K562 (cell line): ENCODE data around the gene RNASE7. TPM values are rescaled to one million over a fixed set of nuclear protein-coding genes. Genes with fewer than 3 reads are reported as not detected.

Source experiments
- ATAC-seq: fragments of 200-7000 bp; cut with Tn5 transposase; 3 replicates; pipeline ENCODE4 v1.9.1; 2020; ENCODE audit warnings: moderate library complexity
- BruUV-seq: library from RNA; stranded (reverse); fragments of 400-500 nt; replicated peaks from 2 replicates; lab custom pipeline; 2021; lab: Mats Ljungman, UMichigan
- CTCF ChIA-PET: fragments of 300-600 bp; formaldehyde crosslinking; extraction: SDS; loops from one replicate; lab custom pipeline; 2021; ENCODE audit warnings: low intra/inter-chr PET ratio; lab: Yijun Ruan, JAX
- POLR2A ChIA-PET: fragments of 300-600, 350-650 bp; sonication (Branson Sonifier 250); formaldehyde crosslinking; extraction: SDS; loops from one replicate; lab custom pipeline; 2021; ENCODE audit warnings: antibody characterized with exemption, inconsistent platforms; lab: Yijun Ruan, JAX
- DNase-seq, 4 experiments: peaks; one replicate each; pipeline versions ENCODE4 v3.0.0 to v3.0.0-alpha.2; 2011 to 2018; ENCODE audit warnings: low spot score in 3 of 4, mixed read lengths in 3 of 4; ENCODE audit errors: extremely low read depth in 1 of 4
- FAIRE-seq: peaks from 2 replicates; lab custom pipeline; 2011; peaks lifted over from hg19 to GRCh38; lab: Jason Lieb, UNC
- H2AFZ ChIP-seq: 2 replicates; pipeline ENCODE4 v1.6.0; 2011; ENCODE audit warnings: low read depth, low read length, control low read depth, inconsistent platforms
- H3K27ac ChIP-seq: fragments of 200-600 bp; 3 replicates; pipeline ENCODE4 v1.8.0; 2011; ENCODE audit warnings: low read depth, mild to moderate bottlenecking, control low read depth, inconsistent platforms, low read length, moderate library complexity, mixed read lengths; ENCODE audit errors: extremely low read depth
- H3K27me3 ChIP-seq, 2 experiments: fragments of 300-600 bp in 1 of 2; 2 replicates in 1 of 2; 3 replicates in 1 of 2; pipeline versions ENCODE4 v1.6.0 to v1.8.0; 2011; ENCODE audit warnings: inconsistent platforms in 2 of 2, low read length in 2 of 2, mild to moderate bottlenecking in 1 of 2, mixed read lengths in 1 of 2, moderate library complexity in 1 of 2; ENCODE audit not compliant: control insufficient read depth in 2 of 2, insufficient read depth in 2 of 2
- H3K36me3 ChIP-seq: fragments of 300-600 bp; 3 replicates; pipeline ENCODE4 v1.8.0; 2011; ENCODE audit warnings: mild to moderate bottlenecking, low read length, inconsistent platforms; ENCODE audit not compliant: control insufficient read depth, insufficient read depth
- H3K4me1 ChIP-seq, 2 experiments: fragments of 200-600 bp in 1 of 2; replicated peaks in 1 of 2; 2 replicates in 1 of 2; 3 replicates in 1 of 2; pipeline versions ENCODE4 v1.5.1 to v1.8.0; 2011; ENCODE audit warnings: inconsistent platforms in 2 of 2, low read length in 2 of 2, mild to moderate bottlenecking in 1 of 2, mixed read lengths in 1 of 2, moderate library complexity in 1 of 2; ENCODE audit not compliant: control insufficient read depth in 2 of 2, insufficient read depth in 2 of 2
- H3K4me2 ChIP-seq: 2 replicates; pipeline ENCODE4 v1.6.1; 2011; ENCODE audit warnings: low read length, control low read depth, inconsistent platforms, mixed read lengths; ENCODE audit not compliant: insufficient read depth
- H3K4me3 ChIP-seq: fragments of 200-600 bp; sonication (generic), shearing (Covaris generic); 2 replicates; pipeline ENCODE4 v1.5.1; 2016; ENCODE audit warnings: control low read depth, inconsistent platforms
- H3K79me2 ChIP-seq: fragments of 200-600 bp; 3 replicates; pipeline ENCODE4 v1.8.0; 2011; ENCODE audit warnings: low read length, inconsistent platforms; ENCODE audit not compliant: control insufficient read depth, insufficient read depth
- H3K9ac ChIP-seq, 2 experiments: 2 replicates each; pipeline versions ENCODE4 v1.6.0 to v1.6.1; 2011; ENCODE audit warnings: low read depth in 2 of 2, low read length in 2 of 2, control low read depth in 1 of 2, inconsistent platforms in 1 of 2, mild to moderate bottlenecking in 1 of 2, mixed read lengths in 1 of 2; ENCODE audit not compliant: insufficient read depth in 1 of 2
- H3K9me1 ChIP-seq: one replicate; pipeline ENCODE4 v1.6.0; 2011; ENCODE audit warnings: inconsistent platforms, mild to moderate bottlenecking, low read length, moderate library complexity; ENCODE audit not compliant: control insufficient read depth, insufficient read depth
- H3K9me3 ChIP-seq: replicated peaks from 2 replicates; pipeline ENCODE4 v1.5.1; 2011; ENCODE audit warnings: low read depth, low read length, inconsistent platforms; ENCODE audit not compliant: control insufficient read depth, insufficient read depth
- H4K20me1 ChIP-seq: replicated peaks from 2 replicates; pipeline ENCODE4 v1.6.1; 2011; ENCODE audit warnings: low read length, inconsistent platforms, mixed read lengths; ENCODE audit not compliant: control insufficient read depth, insufficient read depth
- ELF4 ChIP-seq: fragments of 450-650 bp; formaldehyde crosslinking; IDR thresholded peaks from 2 replicates; pipeline ENCODE4 v1.4.0; 2022; ENCODE audit warnings: missing genetic modification characterization
- WGBS: fragments of 100-300 bp; shearing (Covaris generic); methylation state at CpG from one replicate; pipeline ENCODE4 v1.1.6; 2016; ENCODE audit warnings: low coverage, mixed read lengths; ENCODE audit not compliant: insufficient coverage; ENCODE audit errors: missing lambda C conversion rate; 5-methylcytosine and 5-hydroxymethylcytosine counted together
- in situ Hi-C: fragments of 300-500 bp; cut with MboI; formaldehyde crosslinking; loops from 4 replicates; pipeline ENCODE4 v1.15.0; 2018; ENCODE audit warnings: inconsistent platforms, mixed read lengths
- intact Hi-C: fragments of 100-400 bp; cut with micrococcal nuclease; formaldehyde crosslinking; loops from 2 replicates; pipeline ENCODE4 v1.14.2; 2022
- polyA plus RNA-seq, 8 experiments: library from polyadenylated mRNA; depleted of rRNA in 4 of 8; stranded (reverse) in 5 of 8; unstranded in 3 of 8; fragments of >200 nt; fragmentation: Nextera tagmentation in 2 of 8; fragmentation: Illumina TruSeq in 1 of 8; extraction: Ambion mirVana in 2 of 8; extraction: Trizol in 1 of 8; gene quantifications; 2 replicates each; pipeline versions ENCODE4 v1.2.1 to v1.2.3, GENCODE V29; 2011 to 2014; ENCODE audit warnings: inconsistent platforms in 1 of 8, missing spikeins in 1 of 8
- total RNA-seq, 7 experiments: library from RNA; depleted of rRNA in 6 of 7; stranded (reverse); fragments of >200 nt in 6 of 7; fragmentation: Illumina TruSeq in 2 of 7; extraction: Trizol in 2 of 7; gene quantifications; 2 replicates each; pipeline versions ENCODE4 v1.2.1 to v1.2.3, GENCODE V29; 2011 to 2021; ENCODE audit warnings: low replicate concordance in 1 of 7
- TF ChIP-seq, protein P1 (sequence below): fragments of 450-650 bp; IDR thresholded peaks from 2 replicates; pipeline ENCODE4 v1.6.1; 2018; ENCODE audit not compliant: partially characterized antibody

Gene RNASE7
- total and polyA plus RNA-seq, 9 of the 15 experiments (the other 6 are each of a cell fraction or from before 2014, with no cell fraction given) = not detected

GRCh38 chr14:21072031-21072473, 29.9 kb downstream of the RNASE7 start:
- Histone ChIP-seq H3K36me3 (no peaks in the 10 kb centered on the region), H3K27ac (no peak overlapping the region), H3K9ac (no peak overlapping the region), H3K4me1 (peaks cover 2 to 41% of the 10 kb centered on the region in 2 experiments; a peak in 3 of 5 replicates), H3K4me3 (no peak overlapping the region), H3K79me2 (no peaks in the 10 kb centered on the region; the same call in 2 of the 3 replicates), H4K20me1 (no peaks in the 10 kb centered on the region), H3K27me3 (no peaks in the 10 kb centered on the region), H3K4me2 (no peak overlapping the region), H3K9me3 (no peaks in the 10 kb centered on the region), H2AFZ (peak overlapping the region; percentile 60; the same call in 1 of the 2 replicates), H3K9me1 (no peaks in the 10 kb centered on the region)
- ChIA-PET POLR2A (interaction anchor here (0.7 to 2.0 kb wide), 4 partner anchors 12 to 24 kb away, joined by 3 to 6 read pairs (median 4); no protein-coding TSS in a partner anchor), CTCF (no interaction called here)
- TF ChIP-seq, protein P1, sequence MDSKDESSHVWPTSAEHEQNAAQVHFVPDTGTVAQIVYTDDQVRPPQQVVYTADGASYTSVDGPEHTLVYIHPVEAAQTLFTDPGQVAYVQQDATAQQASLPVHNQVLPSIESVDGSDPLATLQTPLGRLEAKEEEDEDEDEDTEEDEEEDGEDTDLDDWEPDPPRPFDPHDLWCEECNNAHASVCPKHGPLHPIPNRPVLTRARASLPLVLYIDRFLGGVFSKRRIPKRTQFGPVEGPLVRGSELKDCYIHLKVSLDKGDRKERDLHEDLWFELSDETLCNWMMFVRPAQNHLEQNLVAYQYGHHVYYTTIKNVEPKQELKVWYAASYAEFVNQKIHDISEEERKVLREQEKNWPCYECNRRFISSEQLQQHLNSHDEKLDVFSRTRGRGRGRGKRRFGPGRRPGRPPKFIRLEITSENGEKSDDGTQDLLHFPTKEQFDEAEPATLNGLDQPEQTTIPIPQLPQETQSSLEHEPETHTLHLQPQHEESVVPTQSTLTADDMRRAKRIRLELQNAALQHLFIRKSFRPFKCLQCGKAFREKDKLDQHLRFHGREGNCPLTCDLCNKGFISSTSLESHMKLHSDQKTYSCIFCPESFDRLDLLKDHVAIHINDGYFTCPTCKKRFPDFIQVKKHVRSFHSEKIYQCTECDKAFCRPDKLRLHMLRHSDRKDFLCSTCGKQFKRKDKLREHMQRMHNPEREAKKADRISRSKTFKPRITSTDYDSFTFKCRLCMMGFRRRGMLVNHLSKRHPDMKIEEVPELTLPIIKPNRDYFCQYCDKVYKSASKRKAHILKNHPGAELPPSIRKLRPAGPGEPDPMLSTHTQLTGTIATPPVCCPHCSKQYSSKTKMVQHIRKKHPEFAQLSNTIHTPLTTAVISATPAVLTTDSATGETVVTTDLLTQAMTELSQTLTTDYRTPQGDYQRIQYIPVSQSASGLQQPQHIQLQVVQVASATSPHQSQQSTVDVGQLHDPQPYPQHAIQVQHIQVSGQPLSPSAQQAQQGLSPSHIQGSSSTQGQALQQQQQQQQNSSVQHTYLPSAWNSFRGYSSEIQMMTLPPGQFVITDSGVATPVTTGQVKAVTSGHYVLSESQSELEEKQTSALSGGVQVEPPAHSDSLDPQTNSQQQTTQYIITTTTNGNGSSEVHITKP = peak; percentile 85
- no peak for TF ChIP-seq ELF4
- DNase-seq = peak in 1 of 4 experiments; percentile 24
- TSS peak; percentile 36 for BruUV-seq
- 6% methylated on average over 2 of the region's 4 CpGs for WGBS
- no peak for FAIRE-seq
- ATAC-seq = no peak
- in situ Hi-C loops (no loop called here), intact Hi-C loops (no loop called here)
